IgD-negative memory B cell (primary cell): ENCODE results near the gene IRF7. TPM values are rescaled to one million over a fixed set of nuclear protein-coding genes. Genes with fewer than 3 reads are reported as not detected.

Experiments used
- H3K27ac Mint-ChIP-seq, 3 donors: one replicate each; pipeline ENCODE4 v1.8.0; 2020 to 2022; ENCODE audit warnings: mild to moderate bottlenecking in 3 of 3, mixed read lengths in 3 of 3, moderate library complexity in 1 of 3
- H3K27me3 Mint-ChIP-seq: one replicate; pipeline ENCODE4 v1.8.0; 2021; ENCODE audit warnings: mixed read lengths
- H3K36me3 Mint-ChIP-seq: one replicate; pipeline ENCODE4 v1.8.0; 2020; ENCODE audit warnings: mild to moderate bottlenecking, mixed read lengths
- H3K4me1 Mint-ChIP-seq, 3 donors: one replicate each; pipeline ENCODE4 v1.8.0; 2020 to 2022; ENCODE audit warnings: mixed read lengths in 3 of 3, mild to moderate bottlenecking in 1 of 3
- H3K4me3 Mint-ChIP-seq, 4 donors: one replicate each; pipeline ENCODE4 v1.8.0; 2020 to 2022; ENCODE audit warnings: mild to moderate bottlenecking in 4 of 4, mixed read lengths in 4 of 4, moderate library complexity in 3 of 4
- H3K9me3 Mint-ChIP-seq, 3 donors: one replicate each; pipeline ENCODE4 v1.8.0; 2020 to 2021; ENCODE audit warnings: mixed read lengths in 3 of 3, mild to moderate bottlenecking in 1 of 3
- polyA plus RNA-seq: library from polyadenylated mRNA; unstranded; fragments of 300-500 nt; fragmentation: Illumina TruSeq; gene quantifications from one replicate; pipeline ENCODE4 v1.2.3, GENCODE V29; 2021

The IRF7 gene
- polyA plus RNA-seq, 1 donor from 2014 or later: 103 TPM

DNA sequence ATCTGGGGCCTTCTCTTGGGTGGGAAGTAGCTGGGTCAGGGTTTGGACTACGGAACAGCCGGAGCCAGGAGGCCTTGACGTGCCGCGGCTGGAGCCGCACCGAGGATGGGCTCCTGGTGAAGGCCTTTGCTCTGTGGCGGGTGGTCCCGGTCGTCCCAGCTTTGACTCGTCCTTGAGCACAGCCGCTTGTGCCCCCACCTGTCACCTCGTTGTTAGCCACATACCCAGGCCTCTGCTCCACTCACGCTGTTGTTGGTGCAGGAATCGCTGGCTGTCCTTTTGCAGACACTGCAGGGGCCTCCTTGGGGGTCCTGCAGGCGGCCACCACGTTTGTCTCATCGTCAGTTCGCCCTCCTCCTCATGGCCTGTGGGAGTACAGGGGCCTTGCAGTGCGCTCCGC, 22.4 kb downstream of the IRF7 start:
- peak overlapping the region in 1 of 3 donors; percentile 43 for H3K27ac Mint-ChIP-seq
- H3K4me3 Mint-ChIP-seq: no peak overlapping the region

DNA sequence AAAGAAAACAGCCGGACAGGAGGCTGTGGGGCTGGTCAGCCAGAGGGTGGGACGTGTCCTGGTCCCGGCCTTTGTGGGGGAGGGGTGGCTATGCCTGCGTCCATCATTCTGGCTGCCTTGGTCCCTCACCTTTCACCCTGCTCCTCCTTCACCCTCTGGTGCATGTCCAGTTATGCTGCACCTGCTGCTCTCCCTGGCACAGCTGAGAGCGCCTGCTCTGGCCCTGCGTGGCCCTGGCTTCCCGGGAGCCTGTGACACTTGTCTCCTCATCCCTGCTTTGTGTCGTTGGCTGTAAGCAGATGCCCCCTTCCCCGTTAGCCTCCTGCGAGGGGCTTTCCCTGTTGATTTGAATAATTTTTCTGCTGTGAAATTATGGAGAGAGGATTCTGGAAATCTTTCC, 22.8 kb downstream of the IRF7 start:
- no peaks in the 10 kb centered on the region for H3K27me3 Mint-ChIP-seq
- H3K36me3 Mint-ChIP-seq: peaks cover 4% of the 10 kb centered on the region
- H3K4me1 Mint-ChIP-seq: no peaks in the 10 kb centered on the region
- no peak overlapping the region for H3K4me3 Mint-ChIP-seq
- no peak overlapping the region for H3K27ac Mint-ChIP-seq
- no peaks in the 10 kb centered on the region for H3K9me3 Mint-ChIP-seq

More for the DNA sequence above, 22.4 kb downstream of the IRF7 start:
- Mint-ChIP-seq H3K36me3 (peaks cover 4% of the 10 kb centered on the region), H3K9me3 (no peaks in the 10 kb centered on the region), H3K4me1 (no peaks in the 10 kb centered on the region), H3K27me3 (no peaks in the 10 kb centered on the region)

DNA sequence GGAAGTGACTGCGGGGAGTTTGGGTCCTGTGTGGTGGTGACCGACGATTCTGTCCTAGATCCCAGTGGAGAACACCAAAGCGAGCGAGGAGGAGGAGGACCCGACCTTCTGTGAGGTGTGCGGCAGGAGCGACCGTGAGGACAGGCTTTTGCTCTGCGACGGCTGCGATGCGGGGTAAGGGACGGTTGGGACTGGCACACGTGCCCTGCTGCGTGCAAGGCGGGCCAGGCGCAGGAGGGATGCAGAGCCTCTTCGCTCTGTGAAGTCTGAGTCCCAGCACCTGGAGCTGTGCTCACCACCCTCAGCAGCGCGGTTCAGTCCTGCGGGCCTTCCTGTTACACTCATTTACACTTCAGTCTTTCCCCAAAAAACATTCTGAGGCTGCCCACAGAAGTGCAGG, 23.2 kb downstream of the IRF7 start:
- Mint-ChIP-seq H3K9me3 (no peaks in the 10 kb centered on the region), H3K27ac (peak overlapping the region in 1 of 3 donors; percentile 14), H3K4me3 (peak overlapping the region in 1 of 4 donors; percentile 63), H3K4me1 (no peaks in the 10 kb centered on the region), H3K36me3 (peaks cover 4% of the 10 kb centered on the region), H3K27me3 (no peaks in the 10 kb centered on the region)

DNA sequence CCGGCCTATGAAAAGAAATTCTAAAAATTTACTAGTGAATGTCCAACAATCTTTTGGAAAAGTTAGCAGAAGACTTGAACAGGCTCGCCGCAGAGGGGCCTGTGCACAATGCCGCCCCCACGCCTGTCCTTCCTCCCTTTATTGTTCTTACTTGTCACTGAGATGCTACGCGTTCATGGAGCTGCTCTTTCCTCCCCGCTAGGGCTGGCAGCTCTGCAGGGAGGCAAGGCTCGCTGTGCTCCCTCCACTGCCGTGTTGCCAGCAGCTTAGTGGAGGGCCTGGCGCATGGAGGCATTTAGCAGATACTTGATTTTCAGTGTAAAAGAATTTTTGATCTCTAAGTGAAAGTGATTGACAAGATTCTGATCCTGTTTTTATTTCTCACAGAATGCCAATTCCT, 24.8 kb downstream of the IRF7 start:
- Mint-ChIP-seq H3K27ac (peak overlapping the region in 1 of 3 donors; percentile 32), H3K36me3 (peaks cover 4% of the 10 kb centered on the region), H3K4me3 (no peak overlapping the region), H3K9me3 (no peaks in the 10 kb centered on the region), H3K27me3 (no peaks in the 10 kb centered on the region), H3K4me1 (no peaks in the 10 kb centered on the region)

DNA sequence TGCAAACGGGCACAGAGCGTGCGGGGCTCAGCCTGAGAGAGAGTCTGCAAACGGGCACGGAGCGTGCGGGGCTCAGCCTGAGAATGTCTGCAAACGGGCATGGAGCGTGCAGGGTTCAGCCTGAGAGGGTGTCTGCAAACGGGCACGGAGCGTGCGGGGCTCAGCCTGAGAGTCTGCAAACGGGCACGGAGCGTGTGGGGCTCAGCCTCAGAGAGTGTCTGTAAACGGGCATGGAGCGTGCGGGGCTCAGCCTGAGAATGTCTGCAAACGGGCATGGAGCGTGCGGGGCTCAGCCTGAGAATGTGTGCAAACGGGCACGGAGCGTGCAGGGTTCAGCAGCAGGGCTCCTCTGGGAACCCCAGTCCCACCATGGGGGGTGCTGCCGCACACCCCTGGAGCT, 26.0 kb downstream of the IRF7 start:
- Mint-ChIP-seq H3K4me1 (no peaks in the 10 kb centered on the region), H3K9me3 (no peaks in the 10 kb centered on the region), H3K4me3 (no peak overlapping the region), H3K27me3 (no peaks in the 10 kb centered on the region), H3K36me3 (peaks cover 3% of the 10 kb centered on the region), H3K27ac (no peak overlapping the region)

DNA sequence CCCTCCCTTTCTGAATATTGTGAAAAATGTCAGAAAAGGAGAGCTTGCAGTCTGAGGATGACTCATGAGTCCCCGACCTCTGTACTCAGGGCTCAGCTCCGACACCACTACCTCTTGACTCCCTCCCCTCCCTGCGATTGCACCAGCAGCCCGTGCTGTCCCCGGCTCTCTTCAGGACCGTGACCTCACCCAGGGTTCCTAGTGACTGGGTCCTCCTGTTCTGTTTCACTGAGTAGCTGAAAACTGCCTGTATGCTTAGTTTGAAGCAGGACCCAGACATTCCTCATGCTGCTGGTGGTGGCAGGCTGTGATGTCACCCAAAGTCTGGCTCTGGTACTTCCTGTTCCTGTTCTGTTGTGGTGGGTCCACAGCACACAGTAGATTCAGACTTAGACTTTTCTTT, 27.8 kb downstream of the IRF7 start:
- Mint-ChIP-seq H3K4me1 (no peaks in the 10 kb centered on the region), H3K4me3 (peak overlapping the region in 1 of 4 donors; percentile 53), H3K9me3 (no peaks in the 10 kb centered on the region), H3K27ac (peak overlapping the region in 2 of 3 donors; percentile 63 to 78), H3K36me3 (no peaks in the 10 kb centered on the region), H3K27me3 (no peaks in the 10 kb centered on the region)

DNA sequence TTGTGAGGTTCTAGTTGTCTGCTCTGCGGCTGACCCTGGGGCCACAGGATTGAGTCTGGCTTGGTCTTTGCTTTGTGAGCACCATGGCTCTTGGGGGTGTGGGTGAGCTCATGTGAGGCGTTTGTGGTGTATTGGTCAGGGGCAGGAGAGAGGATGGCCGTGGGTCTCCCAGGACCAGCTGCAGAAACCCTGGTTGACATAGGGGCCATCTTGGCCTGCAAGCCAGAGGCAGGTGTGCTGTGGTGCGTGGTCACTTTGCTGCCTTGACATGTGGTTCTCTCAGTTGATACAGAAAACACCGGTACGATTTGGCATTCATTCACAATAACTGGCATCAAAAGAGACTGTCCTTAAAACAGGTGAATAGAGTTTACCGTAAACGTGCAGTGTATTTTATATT, 28.2 kb downstream of the IRF7 start:
- H3K27ac Mint-ChIP-seq: peak overlapping the region in 1 of 3 donors; percentile 78
- no peaks in the 10 kb centered on the region for H3K9me3 Mint-ChIP-seq
- peak overlapping the region in 1 of 4 donors; percentile 29 for H3K4me3 Mint-ChIP-seq
- no peaks in the 10 kb centered on the region for H3K27me3 Mint-ChIP-seq
- H3K4me1 Mint-ChIP-seq: no peaks in the 10 kb centered on the region
- no peaks in the 10 kb centered on the region for H3K36me3 Mint-ChIP-seq

DNA sequence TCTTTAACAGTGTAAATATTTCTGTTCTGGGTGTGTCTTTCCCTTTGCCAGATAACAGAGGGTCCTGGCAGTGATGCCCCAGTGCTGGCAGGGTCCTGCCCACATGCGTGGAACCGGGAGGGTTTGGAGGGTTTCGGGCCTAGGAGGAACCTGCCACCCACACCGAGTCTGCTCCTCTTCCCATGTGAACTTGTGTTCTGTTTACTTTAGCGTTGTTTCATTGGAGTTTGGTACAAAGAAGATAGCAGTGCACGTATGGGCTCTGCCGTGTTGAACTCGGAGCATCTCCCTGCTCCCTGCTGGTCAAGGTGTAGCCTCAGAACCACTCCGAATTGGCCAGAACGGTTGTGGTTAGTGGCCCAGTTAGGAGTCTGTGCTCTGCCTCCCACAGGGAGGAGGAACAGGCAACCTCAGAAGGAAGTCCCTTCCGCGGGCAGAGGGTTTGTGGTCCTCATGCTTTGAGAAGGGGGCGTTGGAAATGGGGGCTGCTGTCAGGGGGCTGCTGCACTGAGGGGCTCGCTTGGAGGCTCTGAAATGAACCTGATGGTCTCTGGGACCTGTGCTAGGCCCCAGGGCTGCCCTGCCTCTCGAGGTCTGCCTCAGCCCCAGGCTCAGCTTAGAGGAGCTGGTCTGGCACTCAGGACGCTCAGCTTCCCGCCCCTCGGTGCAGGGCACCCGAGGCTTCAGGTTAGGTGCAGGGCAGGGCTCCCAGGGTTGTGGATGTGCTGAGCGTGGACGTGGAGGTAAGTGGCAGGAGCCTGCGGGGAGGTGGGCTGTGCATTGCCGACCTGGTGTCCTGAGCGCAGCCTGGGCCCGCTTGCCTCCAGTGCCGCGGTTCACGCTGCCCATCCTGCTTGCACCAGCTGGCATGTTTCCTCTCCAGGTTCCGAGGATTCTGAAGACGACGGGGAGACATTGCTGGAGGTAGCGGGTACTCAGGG, 29.1 kb downstream of the IRF7 start:
- H3K36me3 Mint-ChIP-seq: no peaks in the 10 kb centered on the region
- no peaks in the 10 kb centered on the region for H3K27me3 Mint-ChIP-seq
- H3K4me3 Mint-ChIP-seq: no peak overlapping the region
- H3K9me3 Mint-ChIP-seq: no peaks in the 10 kb centered on the region
- no peak overlapping the region for H3K27ac Mint-ChIP-seq
- peaks cover 0 to 2% (median 1%) of the 10 kb centered on the region in 3 donors for H3K4me1 Mint-ChIP-seq

DNA sequence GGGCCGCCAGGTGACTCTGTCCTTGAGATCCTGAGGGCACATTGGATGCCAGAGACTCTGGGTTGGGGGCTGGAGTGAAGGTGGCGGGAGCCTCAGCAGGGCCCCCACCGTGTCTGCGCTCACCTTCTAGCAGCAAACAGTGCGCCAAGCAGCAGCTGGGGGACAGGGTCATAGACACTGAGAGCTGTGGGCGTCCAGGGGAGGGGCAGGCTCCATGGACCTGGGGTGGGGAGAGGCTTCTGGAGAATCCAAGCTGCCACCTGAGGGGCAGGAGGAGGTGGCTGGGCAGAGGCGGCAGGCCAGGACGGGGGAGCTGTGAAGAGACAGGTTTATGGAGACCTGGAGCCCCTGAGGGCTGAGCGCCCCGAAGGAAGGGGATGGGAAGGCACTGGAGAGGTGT, 31.5 kb downstream of the IRF7 start:
- Mint-ChIP-seq H3K4me1 (peaks cover 7 to 14% (median 9%) of the 10 kb centered on the region in 3 donors), H3K4me3 (peak overlapping the region in 1 of 4 donors; percentile 32), H3K9me3 (no peaks in the 10 kb centered on the region), H3K27ac (peak overlapping the region in 1 of 3 donors; percentile 39), H3K27me3 (no peaks in the 10 kb centered on the region), H3K36me3 (no peaks in the 10 kb centered on the region)

DNA sequence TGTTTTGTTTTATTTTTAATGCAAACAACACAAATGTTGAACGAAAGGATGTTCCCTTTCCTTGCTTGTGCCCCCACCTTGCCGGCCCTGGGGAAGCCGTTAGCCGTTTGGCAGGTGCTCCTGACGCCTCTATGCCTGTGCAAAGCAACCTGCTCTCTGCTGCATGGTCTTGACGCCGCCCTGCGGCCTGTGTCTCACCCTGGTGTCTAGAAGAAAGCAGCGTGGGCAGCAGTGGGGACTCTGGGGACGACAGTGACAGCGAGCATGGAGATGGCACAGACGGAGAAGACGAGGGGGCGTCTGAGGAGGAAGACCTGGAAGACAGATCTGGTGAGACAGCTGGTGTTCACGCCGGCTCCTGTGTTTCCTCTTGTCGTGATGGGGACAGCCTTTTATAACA, 34.0 kb downstream of the IRF7 start:
- peaks cover 15 to 28% (median 21%) of the 10 kb centered on the region in 3 donors for H3K4me1 Mint-ChIP-seq
- H3K27me3 Mint-ChIP-seq: no peaks in the 10 kb centered on the region
- no peak overlapping the region for H3K4me3 Mint-ChIP-seq
- H3K27ac Mint-ChIP-seq: peak overlapping the region in 2 of 3 donors; percentile 36 to 43
- no peaks in the 10 kb centered on the region for H3K9me3 Mint-ChIP-seq
- no peaks in the 10 kb centered on the region for H3K36me3 Mint-ChIP-seq

DNA sequence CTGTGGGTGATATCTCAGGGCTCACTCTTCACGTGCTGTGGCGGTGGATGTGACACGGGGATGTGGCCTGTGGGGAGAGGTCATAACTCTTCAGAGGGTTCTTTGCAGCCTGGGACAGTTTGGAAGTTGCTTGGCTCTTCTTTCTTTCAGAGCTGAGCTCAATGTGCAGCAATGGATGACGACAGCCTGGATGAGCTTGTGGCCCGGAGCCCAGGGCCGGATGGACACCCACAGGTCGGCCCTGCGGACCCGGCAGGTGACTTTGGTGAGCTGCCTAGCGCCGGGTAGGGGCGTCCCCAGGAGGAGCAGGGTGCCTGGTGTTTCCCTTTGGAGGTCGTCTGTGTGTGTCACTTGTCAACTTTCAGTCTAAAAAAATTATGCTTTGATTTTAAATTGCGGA, 34.4 kb downstream of the IRF7 start:
- no peaks in the 10 kb centered on the region for H3K9me3 Mint-ChIP-seq
- no peaks in the 10 kb centered on the region for H3K36me3 Mint-ChIP-seq
- no peaks in the 10 kb centered on the region for H3K27me3 Mint-ChIP-seq
- peak overlapping the region in 2 of 3 donors; percentile 36 to 43 for H3K27ac Mint-ChIP-seq
- peak overlapping the region in 3 of 4 donors; percentile 24 to 60 (median 42) for H3K4me3 Mint-ChIP-seq
- H3K4me1 Mint-ChIP-seq: peaks cover 15 to 28% (median 21%) of the 10 kb centered on the region in 3 donors

DNA sequence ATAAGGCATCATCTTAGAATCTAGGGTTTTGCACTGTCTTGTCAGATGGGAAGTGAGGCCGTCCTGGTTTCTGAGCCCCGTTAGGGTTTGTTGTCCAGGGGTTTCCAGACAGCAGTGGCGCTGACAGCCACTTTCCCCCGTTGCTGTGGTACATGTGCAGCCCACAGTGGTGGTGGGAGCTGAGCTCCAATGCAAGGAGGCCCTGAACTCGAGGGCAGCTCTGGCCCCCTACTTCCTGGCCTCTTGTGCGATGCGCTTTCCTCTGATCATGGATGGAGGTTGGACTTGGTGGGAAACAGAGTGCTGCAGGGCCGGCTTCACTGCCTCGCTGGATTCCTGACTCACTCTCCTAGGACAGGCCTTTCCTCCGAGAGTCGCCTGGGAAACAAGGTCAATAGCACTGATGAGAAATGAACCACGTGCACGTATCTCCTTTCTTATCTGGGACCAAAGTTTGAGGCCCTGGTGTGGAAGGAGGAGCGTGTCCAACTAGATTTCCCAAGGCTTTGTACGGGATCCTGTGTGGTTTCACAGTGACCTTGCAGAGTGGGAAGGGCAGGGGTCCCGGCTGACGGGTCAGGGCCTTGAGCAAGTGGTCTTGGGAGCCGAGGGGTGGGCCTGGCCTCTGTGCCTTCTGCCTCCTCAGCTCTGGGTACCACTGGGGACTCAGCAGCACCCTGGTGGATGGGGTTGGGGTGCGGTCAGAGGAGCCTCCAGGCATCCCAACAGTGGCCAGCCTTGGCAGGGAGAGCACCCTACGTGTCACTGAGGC, 35.7 kb downstream of the IRF7 start:
- Mint-ChIP-seq H3K27ac (peak overlapping the region in 1 of 3 donors; percentile 87), H3K4me1 (peaks cover 20 to 30% (median 22%) of the 10 kb centered on the region in 3 donors), H3K36me3 (no peaks in the 10 kb centered on the region), H3K27me3 (peaks cover 2% of the 10 kb centered on the region), H3K9me3 (peaks cover 0 to 2% (median 0%) of the 10 kb centered on the region in 3 donors), H3K4me3 (peak overlapping the region in 3 of 4 donors; percentile 60 to 94 (median 63))

DNA sequence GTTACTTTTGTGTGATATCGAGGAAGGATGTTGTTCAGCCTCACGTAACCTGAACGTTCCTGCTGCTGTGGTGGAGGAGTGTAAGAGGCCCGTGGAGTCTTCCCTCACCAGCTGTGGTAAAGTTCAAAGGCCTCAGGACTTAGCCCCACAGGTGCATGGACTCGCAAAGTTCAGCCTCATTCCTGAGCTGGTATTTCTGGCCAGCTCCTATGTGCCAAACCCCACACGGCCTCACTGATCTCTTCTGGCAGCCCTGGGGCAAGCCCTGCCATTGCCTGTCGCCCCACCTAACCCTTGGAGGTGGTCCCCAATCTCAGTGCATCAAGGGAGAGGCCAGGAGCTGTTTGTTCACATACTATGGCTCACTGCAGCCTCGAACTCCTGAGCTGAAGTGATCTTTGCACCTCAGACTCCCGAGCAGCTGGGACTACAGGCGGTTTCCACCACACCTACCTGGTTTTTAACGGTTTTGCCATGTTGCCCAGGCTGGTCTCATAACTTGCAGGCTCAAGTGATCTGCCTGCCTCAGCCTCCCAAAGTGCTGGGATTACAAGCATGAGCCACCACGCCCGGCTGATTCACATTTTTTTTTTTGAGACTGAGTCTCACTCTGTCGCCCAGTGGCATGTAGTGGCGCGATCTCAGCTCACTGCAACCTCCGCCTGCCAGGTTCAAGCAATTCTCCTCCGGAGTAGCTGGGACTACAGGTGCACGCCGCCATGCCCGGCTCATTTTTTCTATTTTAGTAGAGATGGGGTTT, 37.3 kb downstream of the IRF7 start:
- Mint-ChIP-seq H3K36me3 (no peaks in the 10 kb centered on the region), H3K27me3 (peaks cover 13% of the 10 kb centered on the region), H3K4me1 (peaks cover 20 to 33% (median 25%) of the 10 kb centered on the region in 3 donors), H3K9me3 (peaks cover 0 to 2% (median 0%) of the 10 kb centered on the region in 3 donors), H3K4me3 (peak overlapping the region; percentile 63 to 94 (median 84)), H3K27ac (peak overlapping the region in 1 of 3 donors; percentile 70)

DNA sequence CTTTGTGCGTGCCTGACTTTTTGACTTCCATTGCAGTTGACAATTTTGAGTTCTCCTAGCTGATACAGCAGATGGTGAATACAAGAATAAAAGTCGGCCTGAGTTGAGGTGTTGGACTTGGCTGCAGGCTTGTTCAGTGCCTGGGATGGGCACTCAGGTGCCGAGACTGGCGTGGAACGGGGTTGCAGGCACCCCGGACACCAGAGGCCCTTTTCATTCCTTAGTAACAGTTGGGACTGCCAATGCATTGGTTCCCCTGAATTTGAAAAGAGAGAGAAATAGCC, 38.2 kb downstream of the IRF7 start:
- Mint-ChIP-seq H3K27ac (peak overlapping the region in 2 of 3 donors; percentile 42 to 67), H3K4me1 (peaks cover 20 to 33% (median 25%) of the 10 kb centered on the region in 3 donors)

More for the DNA sequence above, 38.2 kb downstream of the IRF7 start:
- H3K4me3 Mint-ChIP-seq: peak overlapping the region; percentile 84 to 94 (median 90)
- H3K36me3 Mint-ChIP-seq: no peaks in the 10 kb centered on the region
- peaks cover 0 to 2% (median 0%) of the 10 kb centered on the region in 3 donors for H3K9me3 Mint-ChIP-seq
- peaks cover 13% of the 10 kb centered on the region for H3K27me3 Mint-ChIP-seq
